ENCODE data around the gene CKAP2L.
A peak's percentile ranks its signal among the peaks of the same experiment; 100 is the strongest.

CKAP2L gene

GRCh38 chr2:112764071-112765044 lies at the start of gene CKAP2L:
Gene CKAP2L, minus strand, starts transcription at chr2:112764609. Its CDS starts 11 bp downstream, at chr2:112764598.
- Mint-ChIP-seq H3K4me3 (peak within 1 kb of the TSS; percentile 89), H3K27ac (peak within 1 kb of the TSS; percentile 95), H3K27me3 (ENCODE audit: low read depth, poor library complexity) (peaks cover 5% of the 10 kb centered on the region), H3K36me3 (ENCODE audit: low read depth) (peaks cover 25% of the 10 kb centered on the region), H3K4me1 (peaks cover 34% of the 10 kb centered on the region), H3K9me3 (peaks cover 11% of the 10 kb centered on the region)
- TF ChIP-seq CTCF (IDR thresholded peaks at IDR 0.05): no peak
- peak; percentile 96 for DNase-seq

- no peaks in the 10 kb centered on the region for H3K36me3 Mint-ChIP-seq (ENCODE audit: low read depth)
- no peak for TF ChIP-seq CTCF (IDR thresholded peaks at IDR 0.05)
- H3K27ac Mint-ChIP-seq: no peak overlapping the region
- H3K4me3 Mint-ChIP-seq: no peak overlapping the region
- H3K27me3 Mint-ChIP-seq (ENCODE audit: low read depth, poor library complexity): peaks cover 37% of the 10 kb centered on the region
- H3K4me1 Mint-ChIP-seq: peaks cover 28% of the 10 kb centered on the region
- H3K9me3 Mint-ChIP-seq: peaks cover 9% of the 10 kb centered on the region
- no peak for DNase-seq
These were observed 49.0 kb upstream of the CKAP2L start for GRCh38 chr2:112813280-112813966.

DNA sequence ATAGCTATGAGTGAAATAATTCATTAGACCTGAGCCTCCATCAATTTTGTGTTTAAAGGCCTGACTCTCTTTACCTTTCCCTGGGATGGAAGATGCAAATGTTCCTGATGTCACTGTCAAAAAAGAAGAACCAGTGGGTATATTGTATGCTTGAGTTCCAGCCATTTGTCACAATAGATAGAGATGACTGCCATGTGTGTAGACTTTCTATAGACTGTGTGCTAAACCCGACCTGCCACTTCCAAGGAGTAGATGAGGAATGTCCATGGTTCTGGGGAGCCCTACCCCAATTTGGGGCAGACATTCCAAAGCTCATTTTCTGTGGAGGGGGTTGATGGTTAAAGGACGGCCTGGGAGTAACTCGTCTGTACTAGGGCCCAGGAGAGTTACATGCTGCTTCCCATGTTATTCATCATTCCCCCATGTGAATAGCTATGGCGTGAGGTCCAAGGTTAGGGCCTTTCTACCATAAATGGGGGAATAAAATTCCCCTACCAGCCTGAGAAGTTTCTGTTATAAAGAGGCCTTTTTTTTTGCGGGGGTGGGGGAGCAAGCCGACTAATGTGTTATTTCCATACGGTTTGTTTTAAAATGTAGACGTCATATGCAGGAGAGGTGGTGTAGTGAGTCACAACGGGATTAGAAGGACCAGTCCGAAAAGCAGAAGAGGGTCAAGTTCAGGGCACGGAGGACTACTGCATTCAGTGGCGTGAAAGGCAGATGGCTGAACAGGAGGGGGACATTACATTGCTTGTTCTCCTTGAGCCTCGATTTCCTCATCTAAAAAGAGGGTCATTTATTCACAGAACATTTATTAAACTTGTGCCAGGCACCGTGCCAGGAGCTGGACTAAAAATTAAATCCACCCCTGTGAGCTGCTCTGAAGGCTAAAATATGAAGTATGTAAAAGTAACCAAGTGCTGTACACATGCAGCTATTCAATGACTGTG lies 48.2 kb upstream of the CKAP2L start:
- H3K4me3 Mint-ChIP-seq: no peak overlapping the region
- no peak overlapping the region for H3K27ac Mint-ChIP-seq
- no peak for DNase-seq
- TF ChIP-seq CTCF (IDR thresholded peaks at IDR 0.05): no peak
- peaks cover 3% of the 10 kb centered on the region for H3K36me3 Mint-ChIP-seq (ENCODE audit: low read depth)
- H3K9me3 Mint-ChIP-seq: peaks cover 12% of the 10 kb centered on the region
- H3K4me1 Mint-ChIP-seq: peaks cover 21% of the 10 kb centered on the region
- peaks cover 37% of the 10 kb centered on the region for H3K27me3 Mint-ChIP-seq (ENCODE audit: low read depth, poor library complexity)

GRCh38 chr2:112811841-112812306 lies 47.5 kb upstream of the CKAP2L start:
- H3K27ac Mint-ChIP-seq: no peak overlapping the region
- H3K36me3 Mint-ChIP-seq (ENCODE audit: low read depth): peaks cover 10% of the 10 kb centered on the region
- peaks cover 18% of the 10 kb centered on the region for H3K4me1 Mint-ChIP-seq
- TF ChIP-seq CTCF (IDR thresholded peaks at IDR 0.05): no peak
- H3K4me3 Mint-ChIP-seq: no peak overlapping the region
- H3K27me3 Mint-ChIP-seq (ENCODE audit: low read depth, poor library complexity): peaks cover 36% of the 10 kb centered on the region
- no peak for DNase-seq
- peaks cover 18% of the 10 kb centered on the region for H3K9me3 Mint-ChIP-seq

DNA sequence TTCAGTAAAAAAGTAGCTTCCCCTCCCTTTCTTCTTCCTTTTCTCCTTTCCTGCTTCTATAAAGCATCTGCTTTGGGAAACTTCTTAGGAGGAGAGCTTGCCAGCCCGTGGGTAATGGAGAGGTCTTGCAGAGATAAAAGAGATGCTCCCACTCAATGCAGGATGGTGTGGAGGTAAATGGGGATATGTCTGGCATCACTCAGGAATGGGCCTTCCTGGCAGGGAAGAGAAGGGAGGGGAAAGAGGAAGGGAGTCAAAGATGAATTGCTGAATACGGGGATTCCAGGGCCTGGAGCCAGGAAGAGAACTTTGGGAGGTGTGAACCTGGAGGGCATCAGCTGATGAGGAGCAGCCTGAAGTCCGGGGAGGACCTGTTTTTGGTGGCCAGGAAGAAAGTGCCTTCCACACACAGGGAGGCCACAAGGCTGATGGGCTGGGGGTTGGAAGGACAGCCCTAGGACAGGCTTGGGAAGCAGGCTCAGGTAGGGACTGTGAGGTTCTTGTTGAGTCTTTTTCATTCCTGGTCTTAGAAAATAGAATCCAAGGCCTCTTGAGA lies 46.9 kb upstream of the CKAP2L start:
- H3K27me3 Mint-ChIP-seq (ENCODE audit: low read depth, poor library complexity): peaks cover 32% of the 10 kb centered on the region
- DNase-seq: no peak

More for the DNA sequence above, 46.9 kb upstream of the CKAP2L start:
- peaks cover 18% of the 10 kb centered on the region for H3K4me1 Mint-ChIP-seq
- H3K9me3 Mint-ChIP-seq: peaks cover 23% of the 10 kb centered on the region
- H3K27ac Mint-ChIP-seq: no peak overlapping the region
- no peak for TF ChIP-seq CTCF (IDR thresholded peaks at IDR 0.05)
- H3K36me3 Mint-ChIP-seq (ENCODE audit: low read depth): peaks cover 15% of the 10 kb centered on the region
- no peak overlapping the region for H3K4me3 Mint-ChIP-seq
